Measurements from ENCODE around the gene GARIN5A.
"Not testable (repeated sequence)": the region's sequence is repeated elsewhere in the genome, so short reads cannot be mapped to it uniquely, and the experiment has no call there.

Gene GARIN5A

DNA sequence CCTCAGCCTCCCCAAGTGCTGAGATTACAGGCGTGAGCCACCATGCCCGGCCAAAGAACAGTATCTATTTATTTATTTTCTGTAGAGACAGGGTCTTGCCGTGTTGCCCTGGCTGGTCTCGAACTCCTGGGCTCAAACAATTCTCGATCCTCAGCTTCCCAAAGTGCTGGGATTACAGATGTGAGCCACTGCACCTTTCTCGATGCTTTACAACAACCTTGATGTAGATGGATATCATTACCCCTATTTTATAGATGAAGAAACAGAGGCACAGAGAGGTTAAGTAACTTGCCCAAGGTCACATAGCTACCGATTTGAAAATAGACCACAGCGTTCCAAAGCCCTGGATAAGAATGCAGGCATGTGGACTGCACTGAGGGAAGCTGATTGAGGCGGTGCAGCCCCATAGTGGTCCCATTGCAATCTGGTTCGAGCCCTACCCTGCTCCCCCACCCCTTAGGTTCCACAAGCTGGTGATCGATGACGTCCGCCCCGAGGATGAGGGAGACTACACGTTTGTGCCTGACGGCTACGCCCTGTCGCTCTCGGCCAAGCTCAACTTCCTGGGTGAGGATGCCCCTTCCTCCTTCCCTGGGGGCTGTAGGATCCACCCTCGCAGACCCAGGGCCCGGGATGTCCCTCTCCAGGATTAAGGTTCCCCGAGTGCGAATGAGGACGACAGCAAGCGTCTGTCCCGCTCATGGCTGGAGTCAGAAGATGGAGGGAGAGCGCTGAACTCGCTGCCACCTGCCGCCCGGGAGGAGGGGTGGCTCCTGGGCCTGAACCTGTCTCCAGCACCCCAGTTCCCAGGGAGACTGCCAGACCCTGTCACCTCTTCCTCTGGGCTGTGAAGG is 26.1 kb downstream of the GARIN5A start:
- TF ChIP-seq, protein P1, sequence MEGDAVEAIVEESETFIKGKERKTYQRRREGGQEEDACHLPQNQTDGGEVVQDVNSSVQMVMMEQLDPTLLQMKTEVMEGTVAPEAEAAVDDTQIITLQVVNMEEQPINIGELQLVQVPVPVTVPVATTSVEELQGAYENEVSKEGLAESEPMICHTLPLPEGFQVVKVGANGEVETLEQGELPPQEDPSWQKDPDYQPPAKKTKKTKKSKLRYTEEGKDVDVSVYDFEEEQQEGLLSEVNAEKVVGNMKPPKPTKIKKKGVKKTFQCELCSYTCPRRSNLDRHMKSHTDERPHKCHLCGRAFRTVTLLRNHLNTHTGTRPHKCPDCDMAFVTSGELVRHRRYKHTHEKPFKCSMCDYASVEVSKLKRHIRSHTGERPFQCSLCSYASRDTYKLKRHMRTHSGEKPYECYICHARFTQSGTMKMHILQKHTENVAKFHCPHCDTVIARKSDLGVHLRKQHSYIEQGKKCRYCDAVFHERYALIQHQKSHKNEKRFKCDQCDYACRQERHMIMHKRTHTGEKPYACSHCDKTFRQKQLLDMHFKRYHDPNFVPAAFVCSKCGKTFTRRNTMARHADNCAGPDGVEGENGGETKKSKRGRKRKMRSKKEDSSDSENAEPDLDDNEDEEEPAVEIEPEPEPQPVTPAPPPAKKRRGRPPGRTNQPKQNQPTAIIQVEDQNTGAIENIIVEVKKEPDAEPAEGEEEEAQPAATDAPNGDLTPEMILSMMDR (IDR thresholded peaks at IDR 0.05): no peak
- TF ChIP-seq ZFX (IDR thresholded peaks at IDR 0.05; ENCODE audit: borderline replicate concordance): no peak
- no peak overlapping the region for H3K27ac ChIP-seq

DNA sequence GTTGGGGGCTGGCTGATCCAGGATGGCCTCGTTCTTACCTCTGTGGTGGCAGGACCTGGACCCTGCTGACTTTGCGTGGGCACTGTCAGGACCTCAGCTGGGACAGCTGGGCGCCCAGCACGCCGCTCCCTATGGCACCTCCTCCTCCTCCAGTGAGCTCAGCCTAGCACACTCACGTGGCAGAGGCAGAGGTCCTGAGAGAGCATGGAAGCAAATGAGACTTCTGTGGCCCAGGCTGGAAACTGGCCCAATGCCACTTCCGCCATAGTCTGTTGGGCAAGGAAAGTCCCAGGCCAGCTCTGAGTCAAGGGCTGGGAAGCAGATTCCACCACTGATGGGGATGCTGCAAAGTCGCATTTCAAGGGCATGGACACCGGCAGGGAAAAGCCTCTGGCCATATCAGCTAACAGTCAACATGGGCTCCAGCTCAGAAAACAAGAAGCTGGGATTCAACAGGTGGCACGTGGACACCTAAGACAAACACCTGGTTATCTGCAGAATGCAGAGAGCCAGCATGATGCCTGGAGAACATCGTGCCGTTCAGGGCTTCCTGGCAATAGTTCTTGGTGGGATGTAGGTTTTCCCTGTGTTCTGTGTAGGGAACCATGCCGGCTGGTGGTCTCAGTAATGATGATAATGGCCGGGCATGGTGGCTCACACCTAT is 27.3 kb downstream of the GARIN5A start:
- no peak overlapping the region for H3K27ac ChIP-seq

GRCh38 chr19:50447750-50448149 is 28.9 kb downstream of the GARIN5A start:
- TF ChIP-seq ZFX (IDR thresholded peaks at IDR 0.05; ENCODE audit: borderline replicate concordance): no peak
- TF ChIP-seq, protein P1 (IDR thresholded peaks at IDR 0.05): no peak
- H3K27ac ChIP-seq: no peak overlapping the region

More for the DNA sequence above, 27.3 kb downstream of the GARIN5A start:
- TF ChIP-seq, protein P1 (IDR thresholded peaks at IDR 0.05): no peak
- TF ChIP-seq ZFX (IDR thresholded peaks at IDR 0.05; ENCODE audit: borderline replicate concordance): no peak

- no peak for TF ChIP-seq ZFX (IDR thresholded peaks at IDR 0.05; ENCODE audit: borderline replicate concordance)
- TF ChIP-seq, protein P1 (IDR thresholded peaks at IDR 0.05): no peak
- H3K27ac ChIP-seq: no peak overlapping the region
Observed at GRCh38 chr19:50447053-50447452, 29.6 kb downstream of the GARIN5A start.

DNA sequence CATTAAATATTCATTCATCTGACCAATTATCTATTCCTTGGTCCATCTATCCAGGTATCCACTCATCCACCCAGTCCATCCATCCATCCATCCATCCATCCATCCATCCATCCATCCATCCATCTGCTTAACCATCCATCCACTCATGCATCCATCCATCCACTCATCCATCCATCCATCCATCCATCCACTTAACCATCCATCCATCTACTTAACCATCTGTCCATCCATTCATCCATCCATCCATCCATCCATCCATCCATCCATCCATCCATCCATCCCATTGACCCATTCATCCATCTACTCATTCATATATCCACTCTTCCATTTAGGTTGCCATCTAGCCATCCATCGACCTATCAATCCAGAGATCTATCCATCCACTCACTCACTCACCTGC is 32.6 kb downstream of the GARIN5A start:
- no peak overlapping the region for H3K27ac ChIP-seq
- TF ChIP-seq ZFX (IDR thresholded peaks at IDR 0.05; ENCODE audit: borderline replicate concordance): no peak
- TF ChIP-seq, protein P1 (IDR thresholded peaks at IDR 0.05): no peak

DNA sequence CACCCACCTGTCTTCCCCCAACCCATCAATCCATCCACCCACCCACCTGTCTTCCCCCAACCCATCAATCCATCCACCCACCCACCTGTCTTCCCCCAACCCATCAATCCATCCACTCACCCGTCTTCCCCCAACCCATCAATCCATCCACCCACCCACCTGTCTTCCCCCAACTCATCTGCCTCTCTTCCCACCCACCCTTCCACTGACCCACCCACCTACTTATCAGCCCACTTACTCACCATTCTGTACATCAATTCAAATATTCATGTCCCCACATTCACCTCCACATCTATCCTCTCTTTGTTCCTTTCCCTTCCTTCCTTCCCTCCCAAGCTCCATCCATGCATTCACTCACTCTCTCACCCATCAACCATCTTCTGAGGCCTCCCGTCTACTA is 37.5 kb downstream of the GARIN5A start:
- not testable (repeated sequence) for H3K27ac ChIP-seq

DNA sequence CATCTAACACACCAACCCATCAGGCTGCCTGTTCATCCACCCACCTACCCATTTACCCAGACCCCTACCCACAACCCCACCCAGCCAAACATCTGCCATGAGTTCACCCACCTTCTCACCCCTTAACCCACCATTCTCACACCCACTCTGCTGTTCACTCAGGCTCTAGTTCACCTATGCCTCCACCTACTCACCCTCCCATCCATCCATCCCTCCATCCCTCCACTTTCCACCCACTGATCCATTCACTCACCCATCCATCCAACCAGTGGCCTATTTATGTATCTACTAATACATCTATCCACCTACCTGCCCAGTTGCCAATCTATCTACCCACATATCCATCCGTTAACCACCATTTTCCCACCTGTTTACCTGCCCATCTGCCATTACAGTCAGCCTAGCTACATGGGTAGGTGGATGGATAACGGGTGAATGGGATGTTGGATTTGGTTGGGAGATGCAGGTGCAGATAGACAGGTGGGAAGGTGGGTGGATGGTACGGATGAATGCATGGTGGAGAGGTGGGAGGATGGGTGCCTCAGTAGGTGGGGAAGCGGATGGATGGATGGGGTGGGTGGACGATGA is 38.7 kb downstream of the GARIN5A start:
- no peak overlapping the region for H3K27ac ChIP-seq
- TF ChIP-seq, protein P1 (IDR thresholded peaks at IDR 0.05): no peak
- no peak for TF ChIP-seq ZFX (IDR thresholded peaks at IDR 0.05; ENCODE audit: borderline replicate concordance)
